Liver (tissue), 9 donors: ENCODE results near the gene CFAP68. TPM values are rescaled to one million over a fixed set of nuclear protein-coding genes. Genes with fewer than 3 reads are reported as not detected.

Experiments
- DNase-seq: peaks from one replicate; pipeline ENCODE4 v3.0.0-alpha.2; 2017; ENCODE audit warnings: low spot score
- H3K27ac ChIP-seq, 2 donors: one replicate each; pipeline ENCODE4 v1.7.0; 2013; ENCODE audit warnings: inconsistent platforms in 2 of 2, low read length in 2 of 2, control low read depth in 1 of 2, low read depth in 1 of 2, mild to moderate bottlenecking in 1 of 2
- H3K27me3 ChIP-seq, 4 donors: one replicate each; pipeline versions ENCODE4 v1.6.1 to v1.7.0; 2013; ENCODE audit warnings: low read length in 3 of 4, inconsistent platforms in 1 of 4, mild to moderate bottlenecking in 1 of 4, moderate library complexity in 1 of 4; ENCODE audit not compliant: control insufficient read depth in 4 of 4, insufficient read depth in 4 of 4
- H3K36me3 ChIP-seq, 4 donors: one replicate each; pipeline versions ENCODE4 v1.6.1 to v1.7.0; 2013; ENCODE audit warnings: low read length in 3 of 4, mild to moderate bottlenecking in 3 of 4, low read depth in 1 of 4, moderate library complexity in 1 of 4; ENCODE audit not compliant: control insufficient read depth in 4 of 4, insufficient read depth in 3 of 4
- H3K4me1 ChIP-seq, 4 donors: one replicate each; pipeline versions ENCODE4 v1.6.1 to v1.7.0; 2013; ENCODE audit warnings: low read length in 3 of 4, mild to moderate bottlenecking in 3 of 4, moderate library complexity in 1 of 4; ENCODE audit not compliant: control insufficient read depth in 4 of 4, insufficient read depth in 4 of 4
- H3K4me3 ChIP-seq, 3 donors: one replicate each; pipeline versions ENCODE4 v1.6.1 to v1.7.0; 2013; ENCODE audit warnings: low read length in 3 of 3, control low read depth in 1 of 3, low read depth in 1 of 3, mild to moderate bottlenecking in 1 of 3
- H3K9ac ChIP-seq, 2 donors: one replicate each; pipeline ENCODE4 v1.7.0; 2013; ENCODE audit warnings: low read length in 2 of 2, mild to moderate bottlenecking in 2 of 2, moderate library complexity in 2 of 2, control low read depth in 1 of 2, low read depth in 1 of 2
- H3K9me3 ChIP-seq, 4 donors: one replicate each; pipeline versions ENCODE4 v1.6.1 to v1.7.0; 2013; ENCODE audit warnings: low read length in 3 of 4; ENCODE audit not compliant: control insufficient read depth in 4 of 4
- ATF3 ChIP-seq: IDR thresholded peaks from 2 replicates; pipeline ENCODE4 v1.6.1; 2016; ENCODE audit warnings: antibody characterized with exemption
- CTCF ChIP-seq: fragments of 150-350 bp; IDR thresholded peaks from 2 replicates; pipeline ENCODE4 v1.5.1; 2017; ENCODE audit warnings: improper control_type of control experiment, low read depth, low read length; ENCODE audit not compliant: missing input control
- EGR1 ChIP-seq, 2 donors: IDR thresholded peaks; 2 replicates each; pipeline ENCODE4 v1.6.1; 2016 to 2018; ENCODE audit warnings: antibody characterized with exemption in 2 of 2, low read depth in 2 of 2
- FOXA1 ChIP-seq: IDR thresholded peaks from 2 replicates; pipeline ENCODE4 v1.6.1; 2016; ENCODE audit warnings: antibody characterized with exemption
- GABPA ChIP-seq, 2 donors: IDR thresholded peaks in 1 of 2; conservative IDR thresholded peaks in 1 of 2; 2 replicates each; pipeline ENCODE4 v1.6.1; 2016; ENCODE audit warnings: antibody characterized with exemption in 2 of 2, mild to moderate bottlenecking in 1 of 2, moderate library complexity in 1 of 2
- HNF4A ChIP-seq, 2 donors: conservative IDR thresholded peaks; 2 replicates each; pipeline ENCODE4 v1.6.1; 2016; ENCODE audit warnings: antibody characterized with exemption in 2 of 2, mild to moderate bottlenecking in 2 of 2
- JUND ChIP-seq, 2 donors: IDR thresholded peaks; 2 replicates each; pipeline ENCODE4 v1.6.1; 2016; ENCODE audit warnings: antibody characterized with exemption in 2 of 2
- NR2F2 ChIP-seq: IDR thresholded peaks from 2 replicates; pipeline ENCODE4 v1.6.1; 2016; ENCODE audit warnings: antibody characterized with exemption
- RAD21 ChIP-seq, 2 donors: IDR thresholded peaks; 2 replicates each; pipeline ENCODE4 v1.6.1; 2016; ENCODE audit warnings: antibody characterized with exemption in 2 of 2, mild to moderate bottlenecking in 2 of 2
- REST ChIP-seq: IDR thresholded peaks from 2 replicates; pipeline ENCODE4 v1.6.1; 2016; ENCODE audit warnings: antibody characterized with exemption, mild to moderate bottlenecking
- RXRA ChIP-seq, 2 donors: IDR thresholded peaks; 2 replicates each; pipeline ENCODE4 v1.6.1; 2017 to 2018; ENCODE audit warnings: antibody characterized with exemption in 2 of 2, mild to moderate bottlenecking in 1 of 2
- SP1 ChIP-seq: IDR thresholded peaks from 2 replicates; pipeline ENCODE4 v1.6.1; 2018; ENCODE audit warnings: antibody characterized with exemption, mild to moderate bottlenecking
- TAF1 ChIP-seq: conservative IDR thresholded peaks from 2 replicates; pipeline ENCODE4 v1.6.1; 2016; ENCODE audit warnings: antibody characterized with exemption, mild to moderate bottlenecking
- ZBTB33 ChIP-seq: IDR thresholded peaks from 2 replicates; pipeline ENCODE4 v1.6.1; 2016; ENCODE audit warnings: antibody characterized with exemption
- WGBS: extraction: QIAGEN DNeasy Blood & Tissue Kit; methylation state at CpG from one replicate; pipeline ENCODE4 v1.1.7; 2013; 5-methylcytosine and 5-hydroxymethylcytosine counted together
- polyA plus RNA-seq, 2 donors: library from polyadenylated mRNA; stranded (reverse) in 1 of 2; unstranded in 1 of 2; fragments of 200-250 nt in 1 of 2; fragments of >200 nt in 1 of 2; fragmentation: Nextera tagmentation in 1 of 2; extraction: Ambion mirVana in 1 of 2; gene quantifications; one replicate each; pipeline versions ENCODE4 v1.2.1 to v1.2.3, GENCODE V29; 2013 to 2015
- total RNA-seq, 2 donors: library from RNA; depleted of rRNA; stranded (reverse); fragments of >200 nt; gene quantifications; one replicate each; pipeline ENCODE4 v1.2.3, GENCODE V29; 2014
- donor health status: healthy.
- donor health status: healthy.
- donor health status: healthy.
- donor health status: healthy.
- donor health status: healthy.

Gene CFAP68
- total and polyA plus RNA-seq, 4 donors: 6.2 to 27.8 (median 13.8) TPM

GRCh38 chr11:111921541-111922230, 42.3 kb downstream of the CFAP68 start:
- DNase-seq: no peak
- TF ChIP-seq RAD21 (IDR thresholded peaks at IDR 0.05): no peak
- no peak for TF ChIP-seq REST
- no peak for TF ChIP-seq NR2F2
- TF ChIP-seq GABPA (IDR thresholded peaks at IDR 0.05 in 1 of 2, conservative IDR thresholded peaks at IDR 0.05 in 1 of 2): no peak
- no peak for TF ChIP-seq FOXA1
- Histone ChIP-seq H3K27ac (no peak overlapping the region), H3K9me3 (no peaks in the 10 kb centered on the region), H3K27me3 (no peaks in the 10 kb centered on the region), H3K9ac (no peak overlapping the region), H3K36me3 (no peaks in the 10 kb centered on the region), H3K4me3 (no peak overlapping the region), H3K4me1 (peaks cover 0 to 56% (median 40%) of the 10 kb centered on the region in 4 donors)
- 87% methylated on average over 7 of the region's 7 CpGs for WGBS

- no peak for DNase-seq
- Histone ChIP-seq H3K36me3 (no peaks in the 10 kb centered on the region), H3K4me3 (no peak overlapping the region), H3K4me1 (peaks cover 0 to 59% (median 44%) of the 10 kb centered on the region in 4 donors), H3K9ac (peak overlapping the region in 1 of 2 donors; percentile 33), H3K9me3 (no peaks in the 10 kb centered on the region), H3K27me3 (no peaks in the 10 kb centered on the region), H3K27ac (peak overlapping the region; percentile 45 to 66)
- TF ChIP-seq RXRA (IDR thresholded peaks at IDR 0.05) (no peak), NR2F2 (no peak), FOXA1 (no peak), RAD21 (IDR thresholded peaks at IDR 0.05) (peak; percentile 16 to 21), CTCF (no peak), ATF3 (no peak), HNF4A (conservative IDR thresholded peaks at IDR 0.05) (peak in 1 of 2 donors; percentile 39)
- WGBS: 6% methylated on average over 2 of the region's 2 CpGs
Measured at GRCh38 chr11:111922803-111923202, 43.5 kb downstream of the CFAP68 start.

GRCh38 chr11:111923351-111923788, 44.0 kb downstream of the CFAP68 start:
- Histone ChIP-seq H3K4me3 (no peak overlapping the region), H3K27ac (peak overlapping the region; percentile 45 to 66), H3K27me3 (no peaks in the 10 kb centered on the region), H3K9ac (no peak overlapping the region), H3K36me3 (no peaks in the 10 kb centered on the region), H3K9me3 (no peaks in the 10 kb centered on the region), H3K4me1 (peaks cover 0 to 53% (median 39%) of the 10 kb centered on the region in 4 donors)
- WGBS: 57% methylated on average over 5 of the region's 5 CpGs
- no peak for DNase-seq
- TF ChIP-seq REST (no peak), FOXA1 (no peak), RAD21 (IDR thresholded peaks at IDR 0.05) (no peak), JUND (IDR thresholded peaks at IDR 0.05) (no peak), ZBTB33 (no peak), ATF3 (no peak), HNF4A (conservative IDR thresholded peaks at IDR 0.05) (no peak), SP1 (no peak), EGR1 (IDR thresholded peaks at IDR 0.05; ENCODE audit: low read depth in 2 of 2) (no peak), TAF1 (no peak)
